Islet precursor cell (in vitro differentiated cells): Measurements from ENCODE around the gene LRRC18.

Experiments used
- DNase-seq: peaks from one replicate; pipeline ENCODE4 v3.0.0-alpha.2; 2018

LRRC18 gene

GRCh38 chr10:48906841-48907240 lies 32.8 kb downstream of the LRRC18 start:
- DNase-seq, result no peak

GRCh38 chr10:48905311-48905710 lies 34.3 kb downstream of the LRRC18 start:
- peak; percentile 15 for DNase-seq

- DNase-seq, result peak; percentile 23
These were observed 34.8 kb downstream of the LRRC18 start for GRCh38 chr10:48904861-48905260.

- no peak for DNase-seq
These were observed 36.5 kb downstream of the LRRC18 start for GRCh38 chr10:48903151-48903550.

GRCh38 chr10:48902096-48902495 lies 37.5 kb downstream of the LRRC18 start:
- peak; percentile 29 for DNase-seq

- no peak for DNase-seq
These were observed 38.3 kb downstream of the LRRC18 start for GRCh38 chr10:48901319-48901718.

- peak; percentile 35 for DNase-seq
These were observed 39.3 kb downstream of the LRRC18 start for GRCh38 chr10:48900371-48900801.

GRCh38 chr10:48899781-48900180 lies 39.9 kb downstream of the LRRC18 start:
- peak; percentile 11 for DNase-seq

GRCh38 chr10:48898426-48898825 lies 41.2 kb downstream of the LRRC18 start:
- peak; percentile 32 for DNase-seq

- no peak for DNase-seq
These were observed 42.2 kb downstream of the LRRC18 start for GRCh38 chr10:48897441-48897790.

- peak; percentile 46 for DNase-seq
These were observed 42.7 kb downstream of the LRRC18 start for GRCh38 chr10:48896756-48897440.

GRCh38 chr10:48895803-48896195 lies 43.8 kb downstream of the LRRC18 start:
- DNase-seq, result peak; percentile 38

GRCh38 chr10:48894911-48895802 lies 44.5 kb downstream of the LRRC18 start:
- DNase-seq, result peak; percentile 42

- no peak for DNase-seq
These were observed 48.5 kb downstream of the LRRC18 start for GRCh38 chr10:48890888-48891850.

- no peak for DNase-seq
These were observed 51.7 kb downstream of the LRRC18 start for GRCh38 chr10:48887982-48888381.

- DNase-seq, result peak; percentile 77
These were observed 54.3 kb downstream of the LRRC18 start for GRCh38 chr10:48885376-48885775.

- DNase-seq, result peak; percentile 20
These were observed 55.2 kb downstream of the LRRC18 start for GRCh38 chr10:48884179-48885045.

GRCh38 chr10:48883701-48884100 lies 55.9 kb downstream of the LRRC18 start:
- no peak for DNase-seq

GRCh38 chr10:48882881-48883280 lies 56.8 kb downstream of the LRRC18 start:
- peak; percentile 22 for DNase-seq

GRCh38 chr10:48881937-48882336 lies 57.7 kb downstream of the LRRC18 start:
- DNase-seq, result no peak

- no peak for DNase-seq
These were observed 59.5 kb downstream of the LRRC18 start for GRCh38 chr10:48880016-48880705.
